Activated CD4-positive, alpha-beta T cell treated with anti-CD3 and anti-CD28 coated beads, Interleukin-2, amount 50 U/mL, for 48 hours (primary cell): ENCODE results near the gene EXOC4.

ENCODE experiments used
- DNase-seq, 2 experiments: peaks; one replicate each; pipeline ENCODE4 v3.0.0-alpha.2; 2020

EXOC4 gene

DNA sequence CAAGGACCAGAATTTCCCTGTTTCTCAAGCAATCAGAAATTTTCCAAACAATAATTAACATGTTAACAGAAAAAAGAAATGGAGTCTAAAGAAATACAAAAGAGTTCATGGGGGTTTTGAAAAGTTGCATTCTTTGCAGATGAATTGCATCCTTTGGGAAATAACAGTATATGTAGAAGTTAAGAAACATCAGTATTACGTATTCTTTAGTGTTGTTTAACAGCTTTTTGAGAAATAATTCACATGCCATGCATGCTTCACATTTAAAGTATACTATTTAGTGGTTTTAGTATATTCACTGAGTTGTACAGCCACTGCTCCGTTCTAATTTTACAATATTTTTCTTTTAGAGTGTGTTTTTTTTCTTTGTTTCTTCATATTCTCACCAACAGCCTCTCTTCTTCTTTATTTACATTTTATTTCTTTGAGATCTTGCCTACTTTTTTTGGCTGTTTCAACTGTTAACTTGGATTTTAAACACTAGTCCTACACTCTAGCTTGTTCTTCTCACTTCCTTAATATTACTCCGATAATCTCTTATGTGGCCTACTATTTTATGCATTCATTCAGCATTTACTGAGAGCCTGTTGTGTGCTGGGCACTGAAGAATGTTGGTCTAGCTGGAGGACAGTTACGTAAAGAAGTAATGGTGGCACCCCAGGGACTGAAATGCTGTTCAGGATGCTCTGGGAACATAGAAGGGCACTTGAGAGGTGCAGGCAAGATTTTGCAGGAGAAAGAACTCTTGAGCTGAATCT lies 330.1 kb downstream of the EXOC4 start:
- DNase-seq = no peak

GRCh38 chr7:133583545-133584171 lies 330.8 kb downstream of the EXOC4 start:
- DNase-seq = no peak

- DNase-seq = no peak
Measured at GRCh38 chr7:133584956-133585668, 332.2 kb downstream of the EXOC4 start.

GRCh38 chr7:133586253-133586652 lies 333.4 kb downstream of the EXOC4 start:
- DNase-seq = no peak

GRCh38 chr7:133587903-133588302 lies 335.0 kb downstream of the EXOC4 start:
- DNase-seq = no peak

GRCh38 chr7:133590795-133591194 lies 337.9 kb downstream of the EXOC4 start:
- DNase-seq = no peak

GRCh38 chr7:133591704-133592340 lies 338.9 kb downstream of the EXOC4 start:
- DNase-seq = no peak

- no peak for DNase-seq
Measured at GRCh38 chr7:133593561-133593960, 340.7 kb downstream of the EXOC4 start.

- no peak for DNase-seq
Measured at GRCh38 chr7:133601617-133602016, 348.7 kb downstream of the EXOC4 start.

- no peak for DNase-seq
Measured at GRCh38 chr7:133602291-133602690, 349.4 kb downstream of the EXOC4 start.

DNA sequence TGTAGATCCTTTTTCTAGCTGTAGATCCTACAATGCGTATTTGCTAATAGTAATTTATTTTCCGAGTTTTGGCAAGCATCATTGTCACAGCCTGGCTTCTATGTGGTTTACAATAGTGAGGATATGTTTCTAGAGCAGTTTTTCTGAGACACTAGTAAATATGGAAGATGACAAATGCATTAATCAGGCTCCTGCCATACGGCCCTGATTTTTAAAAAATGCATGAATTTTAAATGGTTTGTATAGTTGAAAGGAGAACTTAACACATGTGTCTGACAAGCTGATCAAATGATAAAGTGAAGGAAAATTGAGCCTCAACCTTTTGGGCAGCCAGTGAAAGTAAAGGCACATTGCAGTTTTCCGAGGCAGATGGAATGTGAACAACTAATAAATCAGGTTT lies 354.1 kb downstream of the EXOC4 start:
- no peak for DNase-seq

DNA sequence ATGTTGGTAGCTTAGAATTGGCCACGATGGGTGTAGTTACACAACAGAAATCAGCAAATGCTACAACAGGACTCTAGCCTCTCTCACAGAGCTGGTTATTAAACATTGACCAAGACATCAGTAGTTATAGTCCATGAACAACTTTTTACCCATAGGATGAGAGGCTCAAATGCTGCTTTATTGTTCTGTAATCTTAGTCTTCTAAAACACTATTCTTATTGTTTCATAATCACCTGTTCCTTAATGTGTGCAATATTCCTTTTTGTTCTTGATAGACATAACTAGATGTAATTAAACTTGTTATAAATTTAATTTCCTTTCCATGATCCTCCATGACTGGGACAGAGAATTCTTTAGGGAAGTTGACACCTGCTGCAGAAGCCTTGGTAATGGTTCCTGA lies 356.9 kb downstream of the EXOC4 start:
- DNase-seq = no peak

GRCh38 chr7:133611955-133612354 lies 359.1 kb downstream of the EXOC4 start:
- no peak for DNase-seq

DNA sequence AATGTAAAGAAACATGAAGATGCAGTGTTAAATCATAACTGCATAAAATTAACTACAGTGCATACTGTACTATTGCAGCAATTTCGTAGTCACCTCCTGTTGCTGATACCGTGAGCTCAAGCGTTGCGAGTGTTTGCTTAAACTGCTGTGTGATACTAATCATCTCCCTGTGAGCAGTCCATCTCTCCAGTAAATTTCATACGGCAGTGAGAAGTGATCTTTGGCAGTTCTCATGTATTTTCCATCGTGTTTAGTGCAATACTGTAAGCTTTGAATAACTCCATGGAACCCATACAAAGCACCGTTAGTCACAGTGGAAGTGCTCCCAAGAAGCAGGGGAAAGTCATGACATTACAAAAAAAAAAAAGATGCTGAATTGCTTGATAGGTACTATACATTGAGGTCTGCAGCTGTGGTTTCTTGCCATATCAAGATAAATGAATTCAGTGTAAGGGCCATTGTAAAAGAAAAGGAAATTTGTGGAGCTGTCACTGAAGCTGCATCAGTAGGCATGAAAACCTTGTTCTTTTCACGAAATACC lies 360.4 kb downstream of the EXOC4 start:
- no peak for DNase-seq

DNA sequence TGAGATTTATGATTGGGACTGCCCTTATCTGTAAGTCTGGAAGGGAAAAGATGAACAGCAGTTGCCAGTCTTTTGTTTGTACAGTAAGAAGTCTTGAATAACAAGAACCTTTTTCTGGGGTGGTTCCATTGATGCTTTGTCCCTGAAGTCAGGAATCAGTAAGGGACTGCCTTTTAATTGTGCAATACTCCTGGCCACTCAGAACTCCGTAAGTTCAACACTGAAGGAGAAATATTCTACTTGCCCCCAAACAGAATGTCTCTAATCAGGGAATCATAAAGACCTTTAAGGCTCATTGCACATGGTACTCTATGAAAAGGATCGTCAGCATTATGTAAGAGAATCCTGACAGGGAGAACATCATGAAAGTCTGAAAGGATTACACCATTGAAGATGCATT lies 361.4 kb downstream of the EXOC4 start:
- no peak for DNase-seq

GRCh38 chr7:133618970-133619369 lies 366.1 kb downstream of the EXOC4 start:
- DNase-seq = no peak

GRCh38 chr7:133619491-133619890 lies 366.6 kb downstream of the EXOC4 start:
- DNase-seq = no peak

DNA sequence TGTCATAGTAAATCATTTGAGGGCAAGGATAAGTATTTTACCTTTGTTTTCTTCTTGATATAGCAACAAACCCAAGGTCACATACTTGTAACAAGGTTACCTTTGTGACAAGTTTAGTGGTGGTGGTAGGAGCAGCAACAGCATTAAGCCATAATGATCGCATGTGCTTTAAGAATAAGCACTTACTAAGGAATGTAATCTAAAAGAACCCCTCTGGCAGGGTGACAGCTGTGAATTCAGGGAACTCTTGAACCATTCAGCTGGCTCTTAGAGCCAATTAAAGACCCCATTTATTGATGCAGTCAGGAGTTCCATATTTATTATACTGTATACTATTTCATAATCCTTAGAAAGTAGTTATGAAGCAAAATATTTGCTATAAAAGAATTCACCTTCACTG lies 370.8 kb downstream of the EXOC4 start:
- DNase-seq = no peak

- no peak for DNase-seq
Measured at GRCh38 chr7:133625046-133625445, 372.2 kb downstream of the EXOC4 start.

- no peak for DNase-seq
Measured at GRCh38 chr7:133629701-133630100, 376.8 kb downstream of the EXOC4 start.

DNA sequence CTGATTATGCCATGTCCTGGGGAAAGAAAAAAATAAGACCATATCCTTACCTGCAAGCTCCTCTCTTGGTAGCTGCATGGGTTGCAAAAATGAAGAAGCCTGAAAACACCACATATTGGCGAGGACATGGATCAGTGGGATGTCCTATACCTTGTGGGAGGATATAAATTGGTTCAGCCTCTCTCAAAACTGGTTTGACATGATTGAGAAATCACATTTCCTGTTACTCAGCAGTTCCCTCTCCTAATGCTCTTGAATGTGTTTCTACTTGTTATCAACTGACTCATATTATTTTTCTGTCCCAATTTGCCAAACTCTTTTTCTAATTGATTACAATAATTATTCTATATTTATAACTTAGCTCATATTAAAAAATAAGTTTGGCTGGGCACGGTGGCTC lies 380.2 kb downstream of the EXOC4 start:
- no peak for DNase-seq

GRCh38 chr7:133635541-133635940 lies 382.7 kb downstream of the EXOC4 start:
- no peak for DNase-seq

DNA sequence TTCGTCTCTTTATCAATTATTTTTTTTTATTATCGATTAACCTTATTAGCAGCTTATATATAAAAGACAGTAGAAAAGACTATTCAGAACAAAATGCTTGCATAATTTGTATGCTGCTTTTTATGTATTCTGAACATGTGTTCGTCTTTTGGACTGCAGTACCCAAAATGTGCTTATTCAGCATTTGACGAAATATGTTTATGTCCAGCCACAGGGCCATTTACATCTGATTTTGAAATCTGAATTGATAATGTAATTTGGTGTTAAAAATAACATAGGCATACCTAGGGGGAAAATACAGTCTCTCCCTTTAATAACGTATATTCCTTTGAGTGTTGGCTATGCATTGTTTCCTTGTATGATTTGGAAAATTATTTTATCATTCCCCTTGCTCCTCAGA lies 386.0 kb downstream of the EXOC4 start:
- no peak for DNase-seq
